ENCODE data around the gene SH2D4B. TPM values are rescaled to one million over a fixed set of nuclear protein-coding genes. Genes with fewer than 3 reads are reported as not detected.

The SH2D4B gene
- polyA plus RNA-seq, 1 experiment, result not detected

DNA sequence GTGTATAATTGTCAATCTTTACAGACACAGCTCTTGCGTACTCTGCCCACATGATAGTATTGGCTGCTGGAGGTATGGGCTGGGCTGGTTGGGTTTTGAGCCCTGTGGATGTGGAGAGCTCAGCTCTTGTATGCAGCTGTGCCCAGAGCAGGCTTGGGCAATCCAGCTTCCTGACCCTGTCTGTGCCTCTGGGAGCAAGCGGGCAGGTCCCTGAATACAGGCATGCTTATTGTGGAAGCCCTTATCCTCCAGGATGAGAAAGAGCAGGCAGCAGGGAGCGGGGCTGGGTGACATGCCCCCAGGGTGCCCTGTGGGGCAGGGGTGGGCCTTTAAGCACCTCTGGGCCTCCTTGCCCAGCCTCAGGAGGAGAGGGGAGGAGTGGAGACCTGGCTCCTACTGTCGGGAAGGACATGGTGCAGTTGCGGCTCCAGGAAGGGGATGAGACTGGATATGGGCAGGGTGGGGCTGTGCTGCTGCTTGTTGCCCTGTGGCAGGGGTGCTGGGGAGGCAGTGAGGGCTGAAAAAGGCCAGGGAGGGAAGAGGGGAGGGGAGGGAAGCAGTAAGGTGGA lies 32.7 kb upstream of the SH2D4B start:
- ChIA-PET POLR2A (interaction anchor here (0.7 kb wide), 1 partner anchor 60 kb away, joined by 3 read pairs; no protein-coding TSS in a partner anchor), CTCF (interaction anchor here (0.6 to 3.7 kb wide), 30 partner anchors 9 to 158 kb away, joined by 3 to 128 read pairs (median 8); partner anchors contain the start of gene PRXL2A)
- Histone ChIP-seq H3K27ac (ENCODE audit: low read depth, low read length) (peak overlapping the region; percentile 88), H3K9me3 (ENCODE audit: control insufficient read depth, insufficient read depth, low read length) (no peaks in the 10 kb centered on the region), H3K27me3 (ENCODE audit: control insufficient read depth, insufficient read depth, low read length) (no peaks in the 10 kb centered on the region), H3K4me3 (ENCODE audit: low read depth, low read length) (no peak overlapping the region)
- TF ChIP-seq, protein P1, sequence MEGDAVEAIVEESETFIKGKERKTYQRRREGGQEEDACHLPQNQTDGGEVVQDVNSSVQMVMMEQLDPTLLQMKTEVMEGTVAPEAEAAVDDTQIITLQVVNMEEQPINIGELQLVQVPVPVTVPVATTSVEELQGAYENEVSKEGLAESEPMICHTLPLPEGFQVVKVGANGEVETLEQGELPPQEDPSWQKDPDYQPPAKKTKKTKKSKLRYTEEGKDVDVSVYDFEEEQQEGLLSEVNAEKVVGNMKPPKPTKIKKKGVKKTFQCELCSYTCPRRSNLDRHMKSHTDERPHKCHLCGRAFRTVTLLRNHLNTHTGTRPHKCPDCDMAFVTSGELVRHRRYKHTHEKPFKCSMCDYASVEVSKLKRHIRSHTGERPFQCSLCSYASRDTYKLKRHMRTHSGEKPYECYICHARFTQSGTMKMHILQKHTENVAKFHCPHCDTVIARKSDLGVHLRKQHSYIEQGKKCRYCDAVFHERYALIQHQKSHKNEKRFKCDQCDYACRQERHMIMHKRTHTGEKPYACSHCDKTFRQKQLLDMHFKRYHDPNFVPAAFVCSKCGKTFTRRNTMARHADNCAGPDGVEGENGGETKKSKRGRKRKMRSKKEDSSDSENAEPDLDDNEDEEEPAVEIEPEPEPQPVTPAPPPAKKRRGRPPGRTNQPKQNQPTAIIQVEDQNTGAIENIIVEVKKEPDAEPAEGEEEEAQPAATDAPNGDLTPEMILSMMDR (IDR thresholded peaks at IDR 0.05; ENCODE audit: low read depth, low read length), result no peak
- no peak for DNase-seq (ENCODE audit: low read depth, low spot score)

DNA sequence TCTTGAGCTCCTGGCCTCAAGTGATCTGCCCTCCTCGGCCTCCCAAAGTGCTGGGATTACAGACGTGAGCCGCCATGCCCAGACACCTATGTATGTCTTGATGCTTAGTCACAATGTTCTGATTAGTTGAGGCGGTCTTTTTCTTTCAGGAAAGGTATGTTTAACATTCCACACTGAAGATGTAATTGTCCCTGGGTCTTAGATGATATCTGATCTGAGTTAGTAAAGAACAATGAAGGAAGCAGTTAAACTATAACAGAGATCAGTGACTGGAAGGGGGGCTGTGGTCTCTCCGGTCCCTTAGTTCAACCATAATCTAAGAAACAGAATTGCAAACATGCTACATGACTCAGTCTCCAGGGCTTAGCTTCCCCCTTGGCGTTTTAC lies 31.5 kb upstream of the SH2D4B start:
- TF ChIP-seq, protein P1 (IDR thresholded peaks at IDR 0.05; ENCODE audit: low read depth, low read length), result no peak
- ChIA-PET POLR2A (interaction anchor here (0.6 to 1.0 kb wide), 3 partner anchors 34 to 53 kb away, joined by 4 read pairs; no protein-coding TSS in a partner anchor), CTCF (interaction anchor here (0.6 to 3.7 kb wide), 41 partner anchors 9 to 969 kb away, joined by 3 to 128 read pairs (median 6); no protein-coding TSS in a partner anchor)
- peak; percentile 15 for DNase-seq (ENCODE audit: low read depth, low spot score)
- Histone ChIP-seq H3K9me3 (ENCODE audit: control insufficient read depth, insufficient read depth, low read length) (no peaks in the 10 kb centered on the region), H3K27ac (ENCODE audit: low read depth, low read length) (peak overlapping the region; percentile 88), H3K27me3 (ENCODE audit: control insufficient read depth, insufficient read depth, low read length) (no peaks in the 10 kb centered on the region), H3K4me3 (ENCODE audit: low read depth, low read length) (no peak overlapping the region)

DNA sequence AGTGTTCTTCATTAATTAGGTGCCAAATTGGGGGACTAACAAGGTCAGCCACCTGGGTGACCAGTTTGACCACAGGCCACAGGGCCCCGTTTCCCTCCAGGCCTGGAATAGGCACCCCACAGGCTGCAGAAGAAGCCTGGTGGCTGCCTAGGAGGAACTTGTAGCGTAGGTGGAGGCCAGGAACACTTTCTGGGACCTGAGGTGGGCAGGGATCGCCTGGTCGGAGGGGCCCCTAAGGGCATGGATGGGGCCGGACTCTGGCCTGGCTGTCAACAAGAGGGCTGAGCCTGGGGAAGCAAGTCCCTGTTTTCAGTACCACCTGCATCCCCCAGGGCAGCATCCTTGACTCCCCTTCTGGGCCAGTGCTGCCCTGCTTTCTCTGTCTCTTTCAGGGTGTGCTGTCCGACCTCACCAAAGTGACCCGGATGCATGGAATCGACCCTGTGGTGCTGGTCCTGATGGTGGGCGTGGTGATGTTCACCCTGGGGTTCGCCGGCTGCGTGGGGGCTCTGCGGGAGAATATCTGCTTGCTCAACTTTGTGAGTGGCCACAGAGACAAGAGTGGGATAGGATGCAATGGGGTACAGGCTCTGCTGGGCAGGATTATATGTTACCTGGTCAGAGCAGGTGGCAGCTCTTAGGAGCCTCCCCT lies 30.7 kb upstream of the SH2D4B start:
- DNase-seq (ENCODE audit: low read depth, low spot score), result no peak
- ChIA-PET POLR2A (no interaction called here), CTCF (interaction anchor here (2.1 to 4.0 kb wide), 9 partner anchors 10 to 129 kb away, joined by 8 to 128 read pairs (median 27); no protein-coding TSS in a partner anchor)
- TF ChIP-seq, protein P1 (IDR thresholded peaks at IDR 0.05; ENCODE audit: low read depth, low read length), result no peak
- Histone ChIP-seq H3K9me3 (ENCODE audit: control insufficient read depth, insufficient read depth, low read length) (no peaks in the 10 kb centered on the region), H3K27me3 (ENCODE audit: control insufficient read depth, insufficient read depth, low read length) (no peaks in the 10 kb centered on the region), H3K27ac (ENCODE audit: low read depth, low read length) (peak overlapping the region; percentile 88), H3K4me3 (ENCODE audit: low read depth, low read length) (no peak overlapping the region)

DNA sequence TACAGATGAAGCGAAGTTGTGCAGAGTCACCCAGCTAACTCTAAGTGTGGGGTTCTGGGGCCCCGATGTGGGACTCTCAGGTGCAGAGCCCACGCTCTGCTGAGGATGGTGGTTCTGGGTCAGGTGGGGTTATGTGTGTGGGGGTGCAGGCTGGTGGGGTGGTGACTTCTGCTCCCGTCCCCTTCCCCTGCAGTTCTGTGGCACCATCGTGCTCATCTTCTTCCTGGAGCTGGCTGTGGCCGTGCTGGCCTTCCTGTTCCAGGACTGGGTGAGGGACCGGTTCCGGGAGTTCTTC lies 28.6 kb upstream of the SH2D4B start:
- TF ChIP-seq, protein P1 (IDR thresholded peaks at IDR 0.05; ENCODE audit: low read depth, low read length), result no peak
- ChIA-PET POLR2A (interaction anchor here (1.0 to 1.3 kb wide), 2 partner anchors 11 to 56 kb away, joined by 3 to 8 read pairs; no protein-coding TSS in a partner anchor), CTCF (interaction anchor here (0.5 to 4.0 kb wide), 3 partner anchors 65 to 249 kb away, joined by 3 to 19 read pairs (median 3); no protein-coding TSS in a partner anchor)

More for the DNA sequence above, 28.6 kb upstream of the SH2D4B start:
- Histone ChIP-seq H3K9me3 (ENCODE audit: control insufficient read depth, insufficient read depth, low read length) (no peaks in the 10 kb centered on the region), H3K4me3 (ENCODE audit: low read depth, low read length) (no peak overlapping the region), H3K27me3 (ENCODE audit: control insufficient read depth, insufficient read depth, low read length) (no peaks in the 10 kb centered on the region), H3K27ac (ENCODE audit: low read depth, low read length) (peak overlapping the region; percentile 78)
- no peak for DNase-seq (ENCODE audit: low read depth, low spot score)
